GM13976 (cell line): ENCODE results near the gene KCNQ1.

Experiments
- DNase-seq: peaks from one replicate; pipeline ENCODE4 v3.0.0; 2012; ENCODE audit warnings: low spot score
- in situ Hi-C: fragments of 300-500 bp; cut with MboI; formaldehyde crosslinking; loops from one replicate; pipeline ENCODE4 v1.12.0; 2022; ENCODE audit warnings: low sequenced_read_pairs, mixed read lengths, inconsistent platforms; ENCODE audit not compliant: unreplicated experiment
- TF ChIP-seq, protein P1 (sequence below): IDR thresholded peaks from 2 replicates; pipeline ENCODE4 v1.5.1; 2012; ENCODE audit warnings: borderline replicate concordance, mild to moderate bottlenecking; ENCODE audit not compliant: insufficient read depth; ENCODE audit errors: extremely low read depth, missing control alignments, control extremely low read depth

KCNQ1 gene

DNA sequence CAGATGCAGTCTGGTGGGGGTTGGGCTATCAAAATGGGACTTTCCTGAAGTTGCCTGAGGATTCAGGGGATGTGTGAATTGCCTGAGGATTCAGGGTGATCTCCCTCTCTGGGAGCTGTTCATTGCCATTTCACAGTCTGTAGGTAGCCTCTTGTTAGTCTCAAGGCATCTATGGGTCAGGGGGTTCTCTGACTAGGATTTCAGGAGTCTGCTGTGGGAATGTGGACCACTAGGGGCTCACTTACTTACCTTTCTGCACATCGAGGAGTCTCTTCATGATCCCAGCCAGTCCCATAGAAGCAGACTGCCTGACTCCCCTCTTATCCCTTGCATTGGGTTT lies 200.9 kb downstream of the KCNQ1 start:
- no peak for DNase-seq
- in situ Hi-C loops, result loop anchor here (25.0 kb wide), 1 partner anchor 92 kb away; no protein-coding TSS in a partner anchor
- TF ChIP-seq, protein P1, sequence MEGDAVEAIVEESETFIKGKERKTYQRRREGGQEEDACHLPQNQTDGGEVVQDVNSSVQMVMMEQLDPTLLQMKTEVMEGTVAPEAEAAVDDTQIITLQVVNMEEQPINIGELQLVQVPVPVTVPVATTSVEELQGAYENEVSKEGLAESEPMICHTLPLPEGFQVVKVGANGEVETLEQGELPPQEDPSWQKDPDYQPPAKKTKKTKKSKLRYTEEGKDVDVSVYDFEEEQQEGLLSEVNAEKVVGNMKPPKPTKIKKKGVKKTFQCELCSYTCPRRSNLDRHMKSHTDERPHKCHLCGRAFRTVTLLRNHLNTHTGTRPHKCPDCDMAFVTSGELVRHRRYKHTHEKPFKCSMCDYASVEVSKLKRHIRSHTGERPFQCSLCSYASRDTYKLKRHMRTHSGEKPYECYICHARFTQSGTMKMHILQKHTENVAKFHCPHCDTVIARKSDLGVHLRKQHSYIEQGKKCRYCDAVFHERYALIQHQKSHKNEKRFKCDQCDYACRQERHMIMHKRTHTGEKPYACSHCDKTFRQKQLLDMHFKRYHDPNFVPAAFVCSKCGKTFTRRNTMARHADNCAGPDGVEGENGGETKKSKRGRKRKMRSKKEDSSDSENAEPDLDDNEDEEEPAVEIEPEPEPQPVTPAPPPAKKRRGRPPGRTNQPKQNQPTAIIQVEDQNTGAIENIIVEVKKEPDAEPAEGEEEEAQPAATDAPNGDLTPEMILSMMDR, result no peak

DNA sequence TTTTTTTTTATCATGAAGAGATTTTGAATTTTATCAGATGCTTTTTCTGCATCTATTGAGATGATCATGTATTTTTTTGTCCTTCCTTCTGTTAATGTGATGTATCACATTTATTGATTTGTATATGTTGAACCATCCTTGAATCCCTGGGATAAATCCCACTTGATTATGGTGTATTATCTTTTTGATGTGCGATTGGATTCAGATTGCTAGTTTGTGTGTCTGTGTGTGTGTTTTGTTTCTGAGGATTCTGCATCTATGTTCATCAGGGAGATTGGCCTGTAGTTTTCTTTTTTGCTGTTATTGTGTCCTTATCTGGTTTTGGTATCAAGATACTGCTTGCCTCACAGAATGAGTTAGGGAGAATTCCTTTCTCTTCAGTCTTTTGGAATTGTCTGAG lies 202.4 kb downstream of the KCNQ1 start:
- DNase-seq, result no peak
- in situ Hi-C loops, result loop anchor here (25.0 kb wide), 1 partner anchor 90 kb away; no protein-coding TSS in a partner anchor
- TF ChIP-seq, protein P1, result no peak

DNA sequence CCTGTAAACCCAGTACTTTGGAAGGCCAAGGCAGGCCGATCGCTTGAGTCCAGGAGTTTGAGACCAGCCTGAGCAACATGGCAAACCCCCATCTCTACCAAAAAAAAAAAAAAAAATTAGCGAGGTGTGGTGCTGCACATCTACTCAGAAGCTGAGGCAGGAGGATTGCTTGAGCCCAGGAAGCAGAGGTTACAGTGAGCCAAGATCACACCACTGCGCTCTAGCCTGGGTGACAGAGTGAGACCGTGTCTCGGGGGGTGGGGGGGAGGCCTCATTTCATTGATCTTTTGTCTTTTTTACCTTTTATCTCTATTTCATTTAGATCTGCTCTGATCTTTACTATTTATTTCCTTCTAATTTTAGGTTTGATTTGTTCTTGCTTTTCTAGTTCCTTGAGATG lies 203.1 kb downstream of the KCNQ1 start:
- TF ChIP-seq, protein P1, result no peak
- DNase-seq, result no peak
- in situ Hi-C loops, result loop anchor here (25.0 kb wide), 1 partner anchor 89 kb away; no protein-coding TSS in a partner anchor

DNA sequence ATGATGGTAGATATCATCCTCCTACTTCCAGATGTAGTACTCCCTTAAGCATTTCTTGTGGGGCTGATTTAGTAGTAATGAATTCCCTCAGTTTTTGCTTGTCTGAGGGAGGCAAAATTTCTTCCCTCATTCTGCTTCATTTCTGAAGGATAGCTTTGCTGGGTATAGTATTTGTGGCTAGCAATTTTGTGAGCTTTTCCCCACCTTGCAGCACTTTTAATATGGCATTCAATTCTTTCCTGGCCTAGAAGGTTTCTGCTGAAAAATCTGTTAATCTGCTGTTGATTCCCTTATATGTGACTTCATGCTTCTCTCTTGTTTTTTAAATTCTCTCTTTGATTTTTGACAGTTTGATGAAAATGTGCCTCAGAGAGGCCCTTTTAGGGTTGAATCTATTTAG lies 204.6 kb downstream of the KCNQ1 start:
- no peak for DNase-seq
- in situ Hi-C loops, result loop anchor here (25.0 kb wide), 1 partner anchor 88 kb away; no protein-coding TSS in a partner anchor
- TF ChIP-seq, protein P1, result no peak

DNA sequence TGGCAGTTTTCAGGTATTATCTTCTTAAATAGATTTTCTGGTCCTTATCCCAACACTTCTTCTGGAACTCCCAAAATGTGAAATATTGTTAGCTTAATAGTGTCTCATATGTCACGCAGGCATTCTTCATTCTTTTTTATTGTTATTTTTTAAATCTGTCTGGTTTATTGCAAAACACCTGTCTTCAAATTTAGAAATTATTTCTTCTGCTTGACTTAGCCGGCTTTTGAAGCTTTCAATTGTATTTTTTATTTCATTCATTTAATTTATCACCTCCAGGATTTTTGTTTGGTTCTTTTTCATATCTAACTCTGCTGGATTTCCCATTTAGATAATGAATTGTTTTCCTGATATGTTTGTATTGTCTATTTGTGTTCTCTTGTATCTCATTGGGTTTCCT lies 205.0 kb downstream of the KCNQ1 start:
- in situ Hi-C loops, result loop anchor here (25.0 kb wide), 1 partner anchor 87 kb away; no protein-coding TSS in a partner anchor
- TF ChIP-seq, protein P1, result no peak
- no peak for DNase-seq

DNA sequence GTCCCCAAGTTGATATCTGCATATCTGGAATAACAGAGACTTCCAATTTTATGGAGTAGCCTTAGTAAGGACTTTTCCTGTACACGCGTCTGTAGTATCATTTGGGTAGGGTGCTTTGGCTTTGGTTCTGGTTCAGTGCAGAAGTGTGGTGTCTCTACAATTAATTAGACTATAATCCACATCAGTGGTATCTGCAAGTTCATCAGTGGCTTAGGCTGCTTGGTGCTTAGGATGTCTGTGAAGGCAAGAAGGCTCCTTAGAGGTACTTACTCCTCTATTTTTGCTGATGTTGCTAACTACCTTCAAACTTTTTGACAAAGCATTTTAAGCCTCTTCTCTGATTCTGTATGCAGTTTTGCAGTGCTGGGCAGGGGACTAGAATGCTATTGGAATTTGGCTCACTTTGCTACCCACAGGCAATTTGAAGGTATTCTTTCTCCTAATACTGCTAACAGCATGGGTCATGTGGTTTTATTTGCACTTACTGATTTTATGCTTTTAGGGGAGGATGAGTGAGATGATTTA lies 205.6 kb downstream of the KCNQ1 start:
- TF ChIP-seq, protein P1, result no peak
- no peak for DNase-seq
- in situ Hi-C loops, result no loop called here
